K562 (cell line): ENCODE data around the gene ARHGEF4. TPM values are rescaled to one million over a fixed set of nuclear protein-coding genes. Genes with fewer than 3 reads are reported as not detected.
"Not testable (repeated sequence)": the region's sequence is repeated elsewhere in the genome, so short reads cannot be mapped to it uniquely, and the experiment has no call there.

ENCODE experiments used
- ATAC-seq: fragments of 200-7000 bp; cut with Tn5 transposase; 3 replicates; pipeline ENCODE4 v1.9.1; 2020; ENCODE audit warnings: moderate library complexity
- BruUV-seq: library from RNA; stranded (reverse); fragments of 400-500 nt; replicated peaks from 2 replicates; lab custom pipeline; 2021; lab: Mats Ljungman, UMichigan
- CTCF ChIA-PET: fragments of 300-600 bp; formaldehyde crosslinking; extraction: SDS; loops from one replicate; lab custom pipeline; 2021; ENCODE audit warnings: low intra/inter-chr PET ratio; lab: Yijun Ruan, JAX
- POLR2A ChIA-PET: fragments of 300-600, 350-650 bp; sonication (Branson Sonifier 250); formaldehyde crosslinking; extraction: SDS; loops from one replicate; lab custom pipeline; 2021; ENCODE audit warnings: antibody characterized with exemption, inconsistent platforms; lab: Yijun Ruan, JAX
- DNase-seq, 4 experiments: peaks; one replicate each; pipeline versions ENCODE4 v3.0.0 to v3.0.0-alpha.2; 2011 to 2018; ENCODE audit warnings: low spot score in 3 of 4, mixed read lengths in 3 of 4; ENCODE audit errors: extremely low read depth in 1 of 4
- FAIRE-seq: peaks from 2 replicates; lab custom pipeline; 2011; peaks lifted over from hg19 to GRCh38; lab: Jason Lieb, UNC
- H2AFZ ChIP-seq: 2 replicates; pipeline ENCODE4 v1.6.0; 2011; ENCODE audit warnings: low read depth, low read length, control low read depth, inconsistent platforms
- H3K27ac ChIP-seq: fragments of 200-600 bp; 3 replicates; pipeline ENCODE4 v1.8.0; 2011; ENCODE audit warnings: low read depth, mild to moderate bottlenecking, control low read depth, inconsistent platforms, low read length, moderate library complexity, mixed read lengths; ENCODE audit errors: extremely low read depth
- H3K27me3 ChIP-seq, 2 experiments: fragments of 300-600 bp in 1 of 2; 2 replicates in 1 of 2; 3 replicates in 1 of 2; pipeline versions ENCODE4 v1.6.0 to v1.8.0; 2011; ENCODE audit warnings: inconsistent platforms in 2 of 2, low read length in 2 of 2, mild to moderate bottlenecking in 1 of 2, mixed read lengths in 1 of 2, moderate library complexity in 1 of 2; ENCODE audit not compliant: control insufficient read depth in 2 of 2, insufficient read depth in 2 of 2
- H3K36me3 ChIP-seq: fragments of 300-600 bp; 3 replicates; pipeline ENCODE4 v1.8.0; 2011; ENCODE audit warnings: mild to moderate bottlenecking, low read length, inconsistent platforms; ENCODE audit not compliant: control insufficient read depth, insufficient read depth
- H3K4me1 ChIP-seq, 2 experiments: fragments of 200-600 bp in 1 of 2; replicated peaks in 1 of 2; 2 replicates in 1 of 2; 3 replicates in 1 of 2; pipeline versions ENCODE4 v1.5.1 to v1.8.0; 2011; ENCODE audit warnings: inconsistent platforms in 2 of 2, low read length in 2 of 2, mild to moderate bottlenecking in 1 of 2, mixed read lengths in 1 of 2, moderate library complexity in 1 of 2; ENCODE audit not compliant: control insufficient read depth in 2 of 2, insufficient read depth in 2 of 2
- H3K4me2 ChIP-seq: 2 replicates; pipeline ENCODE4 v1.6.1; 2011; ENCODE audit warnings: low read length, control low read depth, inconsistent platforms, mixed read lengths; ENCODE audit not compliant: insufficient read depth
- H3K4me3 ChIP-seq: fragments of 200-600 bp; sonication (generic), shearing (Covaris generic); 2 replicates; pipeline ENCODE4 v1.5.1; 2016; ENCODE audit warnings: control low read depth, inconsistent platforms
- H3K79me2 ChIP-seq: fragments of 200-600 bp; 3 replicates; pipeline ENCODE4 v1.8.0; 2011; ENCODE audit warnings: low read length, inconsistent platforms; ENCODE audit not compliant: control insufficient read depth, insufficient read depth
- H3K9ac ChIP-seq, 2 experiments: 2 replicates each; pipeline versions ENCODE4 v1.6.0 to v1.6.1; 2011; ENCODE audit warnings: low read depth in 2 of 2, low read length in 2 of 2, control low read depth in 1 of 2, inconsistent platforms in 1 of 2, mild to moderate bottlenecking in 1 of 2, mixed read lengths in 1 of 2; ENCODE audit not compliant: insufficient read depth in 1 of 2
- H3K9me1 ChIP-seq: one replicate; pipeline ENCODE4 v1.6.0; 2011; ENCODE audit warnings: inconsistent platforms, mild to moderate bottlenecking, low read length, moderate library complexity; ENCODE audit not compliant: control insufficient read depth, insufficient read depth
- H3K9me3 ChIP-seq: replicated peaks from 2 replicates; pipeline ENCODE4 v1.5.1; 2011; ENCODE audit warnings: low read depth, low read length, inconsistent platforms; ENCODE audit not compliant: control insufficient read depth, insufficient read depth
- H4K20me1 ChIP-seq: replicated peaks from 2 replicates; pipeline ENCODE4 v1.6.1; 2011; ENCODE audit warnings: low read length, inconsistent platforms, mixed read lengths; ENCODE audit not compliant: control insufficient read depth, insufficient read depth
- ZNF121 ChIP-seq: sonication (generic); formaldehyde crosslinking; conservative IDR thresholded peaks from 2 replicates; pipeline ENCODE4 v1.8.0; 2022; ENCODE audit warnings: missing genetic modification reagents
- WGBS: fragments of 100-300 bp; shearing (Covaris generic); methylation state at CpG from one replicate; pipeline ENCODE4 v1.1.6; 2016; ENCODE audit warnings: low coverage, mixed read lengths; ENCODE audit not compliant: insufficient coverage; ENCODE audit errors: missing lambda C conversion rate; 5-methylcytosine and 5-hydroxymethylcytosine counted together
- in situ Hi-C: fragments of 300-500 bp; cut with MboI; formaldehyde crosslinking; loops from 4 replicates; pipeline ENCODE4 v1.15.0; 2018; ENCODE audit warnings: inconsistent platforms, mixed read lengths
- intact Hi-C: fragments of 100-400 bp; cut with micrococcal nuclease; formaldehyde crosslinking; loops from 2 replicates; pipeline ENCODE4 v1.14.2; 2022
- polyA plus RNA-seq, 8 experiments: library from polyadenylated mRNA; depleted of rRNA in 4 of 8; stranded (reverse) in 5 of 8; unstranded in 3 of 8; fragments of >200 nt; fragmentation: Nextera tagmentation in 2 of 8; fragmentation: Illumina TruSeq in 1 of 8; extraction: Ambion mirVana in 2 of 8; extraction: Trizol in 1 of 8; gene quantifications; 2 replicates each; pipeline versions ENCODE4 v1.2.1 to v1.2.3, GENCODE V29; 2011 to 2014; ENCODE audit warnings: inconsistent platforms in 1 of 8, missing spikeins in 1 of 8
- total RNA-seq, 7 experiments: library from RNA; depleted of rRNA in 6 of 7; stranded (reverse); fragments of >200 nt in 6 of 7; fragmentation: Illumina TruSeq in 2 of 7; extraction: Trizol in 2 of 7; gene quantifications; 2 replicates each; pipeline versions ENCODE4 v1.2.1 to v1.2.3, GENCODE V29; 2011 to 2021; ENCODE audit warnings: low replicate concordance in 1 of 7

The ARHGEF4 gene
- total and polyA plus RNA-seq, 9 of the 15 experiments (the other 6 are each of a cell fraction or from before 2014, with no cell fraction given) = not detected

GRCh38 chr2:131068172-131068571 is 231.5 kb downstream of the ARHGEF4 start:
- POLR2A ChIA-PET = interaction anchor here (1.0 to 1.6 kb wide), 2 partner anchors 10 to 12 kb away, joined by 3 to 4 read pairs; no protein-coding TSS in a partner anchor
- H3K4me3 ChIP-seq, H3K4me2 ChIP-seq, DNase-seq, intact Hi-C loops, H3K9me1 ChIP-seq, H2AFZ ChIP-seq, H3K9ac ChIP-seq, ATAC-seq, BruUV-seq, CTCF ChIA-PET, H3K27ac ChIP-seq, H4K20me1 ChIP-seq, H3K9me3 ChIP-seq, FAIRE-seq, in situ Hi-C loops, H3K4me1 ChIP-seq, H3K27me3 ChIP-seq: not testable (repeated sequence)
- TF ChIP-seq ZNF121 = peak; percentile 77
- peaks cover 79% of the 10 kb centered on the region for H3K79me2 ChIP-seq
- 94% methylated on average over 6 of the region's 6 CpGs for WGBS
- peaks cover 84% of the 10 kb centered on the region; the same call in 2 of the 3 replicates for H3K36me3 ChIP-seq

GRCh38 chr2:131075578-131075977 is 238.9 kb downstream of the ARHGEF4 start:
- H3K9me3 ChIP-seq, in situ Hi-C loops, H3K27me3 ChIP-seq, H3K9me1 ChIP-seq, H3K9ac ChIP-seq, H3K4me2 ChIP-seq, CTCF ChIA-PET, ATAC-seq, intact Hi-C loops, H4K20me1 ChIP-seq, H3K4me3 ChIP-seq, H2AFZ ChIP-seq, H3K27ac ChIP-seq, H3K4me1 ChIP-seq, BruUV-seq, POLR2A ChIA-PET, FAIRE-seq, DNase-seq: not testable (repeated sequence)
- Histone ChIP-seq H3K36me3 (peaks cover 90% of the 10 kb centered on the region; the same call in 2 of the 3 replicates), H3K79me2 (peaks cover 77% of the 10 kb centered on the region)
- 95% methylated on average over 11 of the region's 15 CpGs for WGBS
